Bladder microvascular endothelial cell (primary cell): ENCODE measurements around the gene ETNPPL. TPM values are rescaled to one million over a fixed set of nuclear protein-coding genes. Genes with fewer than 3 reads are reported as not detected.

Experiments
- total RNA-seq: library from RNA; depleted of rRNA; stranded (reverse); fragments of >200 nt; gene quantifications from 2 replicates; pipeline ENCODE4 v1.2.3, GENCODE V29; 2014

ETNPPL gene
- not detected in 2 replicates for total RNA-seq

DNA sequence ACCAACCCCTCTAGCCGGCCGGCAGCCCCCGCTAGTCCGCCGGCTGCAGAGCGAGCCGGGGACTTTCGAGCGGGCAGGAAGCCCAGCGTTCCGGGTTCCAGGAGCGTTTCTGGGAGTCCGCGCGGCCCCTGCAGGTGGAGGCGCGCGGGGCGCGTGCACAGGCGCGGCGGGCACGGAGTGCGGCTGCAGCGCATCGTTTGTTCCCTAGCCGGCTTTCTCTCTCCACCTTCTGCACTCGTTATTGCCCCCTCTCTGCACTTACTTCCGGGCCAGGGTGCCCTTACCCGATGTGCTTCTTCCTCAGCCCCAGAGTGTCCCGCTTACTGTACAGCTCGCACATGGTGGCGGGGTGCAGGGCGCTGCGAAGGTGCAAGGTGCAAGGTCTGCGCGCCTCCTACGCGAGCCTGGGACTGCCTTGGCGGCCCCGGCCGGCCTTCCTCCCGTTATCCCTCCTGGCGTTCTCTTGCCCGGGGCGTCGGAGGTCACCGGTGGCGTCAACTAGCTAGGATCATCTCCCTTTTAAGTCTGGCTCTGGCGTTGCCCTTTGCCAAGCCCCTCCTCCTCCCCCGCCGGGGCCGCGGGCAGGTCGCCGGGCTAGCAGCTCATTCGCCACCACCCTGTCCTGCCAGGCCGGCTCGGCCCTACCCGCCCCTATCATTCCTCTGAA lies at the start of gene ETNPPL:
Gene ETNPPL (minus strand): TSS at position 495 of the 667 bp plus-strand sequence. CDS start 155 bp downstream, at position 340.

Other genes with a start within 250 kb of the ETNPPL start
- gene RPL34, start 142.5 kb downstream of the ETNPPL start, total RNA-seq, result 596 and 679 TPM in 2 replicates
- 140 and 151 TPM in 2 replicates for gene OSTC, start 112.5 kb downstream of the ETNPPL start, total RNA-seq